SK-N-SH (cell line): ENCODE measurements around the gene CFDP1.

Experiments
- CTCF ChIP-seq: fragments of 200-600 bp; sonication (generic); IDR thresholded peaks from 2 replicates; pipeline ENCODE4 v1.6.1; 2017; ENCODE audit warnings: antibody characterized with exemption, mild to moderate bottlenecking, moderate library complexity
- POLR2AphosphoS5 ChIP-seq: IDR thresholded peaks from 2 replicates; pipeline ENCODE4 v1.6.1; 2012; ENCODE audit warnings: low read depth, low read length
- REST ChIP-seq: IDR thresholded peaks from 2 replicates; pipeline ENCODE4 v1.6.1; 2012; ENCODE audit warnings: mild to moderate bottlenecking, low read depth, low read length, moderate library complexity

- TF ChIP-seq CTCF: no peak
- TF ChIP-seq POLR2AphosphoS5: no peak
- TF ChIP-seq REST: no peak
These were observed 49.3 kb upstream of the CFDP1 start for GRCh38 chr16:75482434-75483205.
